T-helper 22 cell (primary cell): ENCODE results near the gene TMEM255B.
"Not testable (repeated sequence)": the region's sequence is repeated elsewhere in the genome, so short reads cannot be mapped to it uniquely, and the experiment has no call there.

Experiments
- DNase-seq: peaks from one replicate; pipeline ENCODE4 v3.0.0-alpha.2; 2020; ENCODE audit warnings: low read depth

TMEM255B gene

DNA sequence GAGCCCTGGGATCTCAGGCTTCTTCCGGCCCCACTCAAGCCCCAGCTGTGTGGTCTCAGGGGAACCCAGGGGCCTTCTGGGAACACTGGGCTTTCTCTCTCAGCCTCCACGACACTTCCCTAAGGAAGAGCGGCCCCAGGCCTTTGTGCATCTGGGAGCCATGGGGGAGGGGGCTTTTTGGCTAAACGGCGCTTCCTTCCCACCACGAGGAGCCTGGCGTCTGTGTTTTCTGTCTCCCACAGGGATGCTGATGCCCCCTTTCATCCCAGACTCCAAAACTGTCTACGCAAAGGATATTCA lies 24.2 kb upstream of the TMEM255B start:
- DNase-seq = no peak

GRCh38 chr13:113735194-113735593 lies 23.8 kb upstream of the TMEM255B start:
- DNase-seq = no peak

GRCh38 chr13:113735750-113736149 lies 23.3 kb upstream of the TMEM255B start:
- DNase-seq = no peak

DNA sequence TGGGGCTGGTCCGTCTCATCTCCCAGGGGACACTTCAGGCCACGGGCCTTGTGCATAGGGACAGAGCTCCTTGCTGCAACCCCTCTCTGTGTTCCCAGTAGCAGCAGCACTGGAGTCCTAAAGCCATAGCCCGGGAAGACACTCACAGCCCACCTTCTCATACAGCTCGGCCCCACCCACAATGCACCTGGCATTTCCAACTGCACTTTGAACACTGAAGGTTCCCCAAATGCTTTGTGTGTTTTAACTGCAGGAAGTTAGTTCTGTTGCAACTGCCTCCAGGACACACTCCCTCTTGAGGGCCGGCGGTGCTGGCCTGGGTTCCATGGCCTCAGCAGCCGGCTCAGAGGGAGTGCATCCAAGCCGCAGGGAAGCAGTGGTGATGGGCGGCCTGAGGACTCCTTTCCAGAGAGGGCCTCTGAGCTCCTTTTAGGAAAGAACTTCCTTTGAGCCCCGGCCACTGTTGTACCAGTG lies 22.7 kb upstream of the TMEM255B start:
- DNase-seq = no peak

DNA sequence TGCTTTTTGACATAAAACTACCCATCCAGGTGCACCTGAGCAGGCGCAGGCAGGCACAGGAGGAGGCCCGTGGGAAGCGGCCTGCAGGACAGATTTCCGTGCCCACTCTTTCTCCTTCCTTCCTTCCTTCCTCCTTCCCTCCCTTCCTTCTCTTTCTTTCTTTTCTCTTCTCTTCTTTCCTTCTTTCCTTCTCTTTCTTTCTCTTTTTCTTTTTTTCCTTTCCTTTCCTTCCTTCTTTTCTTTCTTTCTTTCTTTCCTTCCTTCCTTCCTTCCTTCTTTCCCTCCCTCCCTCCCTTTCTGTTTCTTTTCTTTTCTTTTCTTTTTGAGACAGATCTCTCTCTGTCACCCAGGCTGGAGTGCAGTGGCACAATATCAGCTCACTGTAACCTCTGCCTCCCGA lies 21.2 kb upstream of the TMEM255B start:
- no peak for DNase-seq

- DNase-seq = no peak
Observed at GRCh38 chr13:113739527-113740285, 19.3 kb upstream of the TMEM255B start.

GRCh38 chr13:113740286-113740556 lies 18.8 kb upstream of the TMEM255B start:
- no peak for DNase-seq

DNA sequence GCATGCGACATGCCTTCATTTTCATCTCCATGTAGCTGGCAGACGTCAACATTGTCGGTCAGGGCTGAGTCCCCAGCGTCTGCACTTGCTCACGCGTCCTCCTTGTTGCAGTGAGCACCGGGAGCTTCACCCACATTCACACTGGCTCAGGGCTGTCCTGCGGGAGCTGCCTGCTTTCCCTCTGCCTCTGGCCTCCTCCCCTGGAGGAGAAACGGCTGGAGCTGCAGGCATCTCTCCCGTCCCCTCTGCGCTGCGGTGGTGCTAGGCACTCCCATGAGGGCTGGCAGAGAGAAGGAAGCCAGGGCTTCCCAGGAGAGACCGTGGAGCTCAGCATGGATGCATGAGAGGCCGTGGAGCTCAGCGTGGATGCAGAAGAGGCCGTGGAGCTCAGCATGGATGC lies 18.4 kb upstream of the TMEM255B start:
- DNase-seq = no peak

DNA sequence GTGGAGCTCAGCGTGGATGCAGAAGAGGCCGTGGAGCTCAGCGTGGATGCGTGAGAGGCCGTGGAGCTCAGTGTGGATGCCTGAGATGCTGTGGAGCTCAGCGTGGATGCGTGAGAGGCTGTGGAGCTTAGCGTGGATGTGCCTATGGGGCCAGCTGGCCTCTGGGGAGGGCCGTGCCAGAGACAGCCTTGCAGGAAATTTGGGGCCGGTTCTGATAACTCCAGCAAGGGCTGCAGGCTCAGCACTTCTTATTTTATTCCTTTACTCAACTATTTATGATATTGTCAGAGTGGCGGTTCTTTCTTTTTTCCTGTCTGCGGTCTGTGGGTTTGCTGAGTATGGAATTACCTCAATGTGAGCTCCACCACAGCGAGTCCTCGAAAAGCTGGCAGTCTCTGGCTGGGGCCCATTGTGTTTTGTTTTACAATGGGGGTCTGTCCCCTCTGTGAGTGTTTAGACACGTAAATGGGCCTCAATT lies 17.8 kb upstream of the TMEM255B start:
- DNase-seq = no peak

GRCh38 chr13:113742000-113742441 lies 17.0 kb upstream of the TMEM255B start:
- no peak for DNase-seq

DNA sequence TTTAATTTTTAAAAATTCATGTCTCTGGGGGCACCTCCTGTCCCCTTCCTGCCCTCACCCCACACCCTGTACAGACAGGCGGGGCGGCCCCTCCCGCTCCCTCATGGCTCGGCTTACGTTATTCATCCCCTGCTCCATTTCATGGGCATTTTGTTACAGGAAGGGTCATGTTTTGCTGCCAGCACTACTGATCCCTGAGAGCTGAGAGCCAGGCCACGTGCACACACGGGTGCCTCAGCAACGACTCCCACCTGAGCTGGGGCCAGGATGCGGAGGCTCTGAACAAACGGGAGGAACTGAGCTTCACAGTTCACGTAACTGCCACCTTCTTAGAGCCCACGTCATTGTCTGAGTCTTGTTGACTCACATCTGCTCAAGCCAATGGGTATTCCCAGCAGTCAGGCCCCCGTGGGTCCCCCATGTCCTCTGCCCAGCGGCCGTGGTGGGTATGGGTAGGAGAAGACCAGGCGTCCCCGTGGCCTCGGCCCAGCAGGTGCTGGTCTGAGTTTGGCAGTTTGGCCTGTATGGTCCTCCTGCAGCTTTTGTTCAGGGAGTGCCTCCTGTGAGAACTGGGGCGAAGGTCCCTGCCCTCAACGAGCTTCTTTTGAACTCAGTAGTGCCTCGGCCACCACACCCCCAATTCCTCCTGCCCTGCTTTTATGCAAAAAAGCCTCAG lies 16.4 kb upstream of the TMEM255B start:
- no peak for DNase-seq

DNA sequence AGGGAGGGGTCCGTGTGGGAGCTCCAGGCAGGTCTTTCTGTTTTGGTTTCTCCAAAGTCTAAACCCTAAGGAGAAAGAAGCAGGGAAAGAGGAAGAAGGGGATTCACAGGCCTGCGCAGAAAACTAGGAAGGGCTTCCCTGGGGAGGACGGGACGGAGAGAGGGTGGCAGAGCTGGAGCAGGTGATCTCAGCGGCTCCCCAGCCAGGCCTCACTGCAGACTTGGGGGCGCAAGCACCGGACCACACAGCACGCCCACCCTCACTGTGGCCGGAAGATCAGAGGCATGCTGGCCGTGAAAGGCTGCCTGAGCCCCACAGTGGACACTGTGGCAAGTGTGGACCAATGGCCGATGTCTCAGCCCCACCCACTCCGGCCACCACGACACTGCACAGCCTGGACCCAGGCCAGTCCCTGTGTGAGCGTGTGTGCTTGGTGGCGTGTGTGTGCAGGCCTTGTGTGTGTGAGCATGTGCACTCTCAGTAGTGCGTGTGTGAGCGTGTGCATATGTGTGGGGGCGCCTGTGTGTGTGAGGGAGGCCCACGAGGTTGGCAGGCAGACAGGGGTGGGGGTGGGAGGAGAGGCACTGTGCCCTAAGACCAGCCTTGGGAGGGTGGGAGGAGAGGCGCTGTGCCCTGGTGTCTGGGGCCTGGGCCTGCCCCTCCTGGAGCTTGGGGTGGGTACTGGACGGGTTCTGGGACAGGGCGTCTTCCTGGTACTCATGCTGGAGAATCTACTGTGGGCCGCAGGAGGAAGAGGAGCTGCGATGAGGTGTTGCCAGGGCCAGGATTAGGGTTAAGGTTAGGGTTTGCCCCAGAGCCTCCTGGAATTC lies 15.4 kb upstream of the TMEM255B start:
- DNase-seq = no peak

DNA sequence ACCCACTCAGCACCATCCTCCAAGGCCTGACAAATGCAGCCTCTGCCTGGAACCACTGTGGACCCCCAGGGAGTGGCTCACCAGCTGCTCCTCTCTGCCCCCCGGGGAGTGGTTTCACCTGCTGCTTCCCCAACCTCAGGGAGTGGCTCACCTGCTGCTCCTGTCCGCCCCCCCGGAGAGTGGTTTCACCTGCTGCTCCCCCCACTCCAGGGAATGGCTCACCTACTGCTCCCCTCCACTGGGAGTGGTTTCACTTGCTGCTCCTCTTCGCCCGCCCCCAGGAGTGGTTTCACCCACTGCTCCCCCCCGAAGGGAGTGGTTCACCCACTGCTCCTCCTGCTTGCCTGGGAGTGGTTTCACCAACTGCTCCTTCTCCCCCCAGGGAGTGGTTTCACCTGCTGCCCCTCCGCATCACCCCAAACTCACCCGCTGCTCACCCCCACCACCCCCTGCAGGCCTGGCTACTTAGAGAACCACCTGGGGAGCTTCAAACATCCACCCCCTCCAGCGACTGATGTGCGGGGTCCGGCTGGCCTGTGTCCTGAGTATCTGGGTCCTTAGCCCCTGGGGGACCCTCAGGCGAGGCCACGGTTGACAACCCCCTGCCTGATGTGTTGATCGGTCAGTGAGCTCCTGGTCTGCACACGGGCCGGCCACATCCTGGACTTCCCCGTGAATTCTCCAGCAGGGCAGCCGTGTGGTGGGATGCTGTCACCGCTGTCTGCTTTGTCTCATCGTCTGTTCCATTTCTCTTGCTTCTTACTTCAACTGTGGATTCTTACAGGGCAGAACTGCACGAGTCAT lies 14.6 kb upstream of the TMEM255B start:
- no peak for DNase-seq

GRCh38 chr13:113745059-113745458 lies 14.0 kb upstream of the TMEM255B start:
- no peak for DNase-seq

DNA sequence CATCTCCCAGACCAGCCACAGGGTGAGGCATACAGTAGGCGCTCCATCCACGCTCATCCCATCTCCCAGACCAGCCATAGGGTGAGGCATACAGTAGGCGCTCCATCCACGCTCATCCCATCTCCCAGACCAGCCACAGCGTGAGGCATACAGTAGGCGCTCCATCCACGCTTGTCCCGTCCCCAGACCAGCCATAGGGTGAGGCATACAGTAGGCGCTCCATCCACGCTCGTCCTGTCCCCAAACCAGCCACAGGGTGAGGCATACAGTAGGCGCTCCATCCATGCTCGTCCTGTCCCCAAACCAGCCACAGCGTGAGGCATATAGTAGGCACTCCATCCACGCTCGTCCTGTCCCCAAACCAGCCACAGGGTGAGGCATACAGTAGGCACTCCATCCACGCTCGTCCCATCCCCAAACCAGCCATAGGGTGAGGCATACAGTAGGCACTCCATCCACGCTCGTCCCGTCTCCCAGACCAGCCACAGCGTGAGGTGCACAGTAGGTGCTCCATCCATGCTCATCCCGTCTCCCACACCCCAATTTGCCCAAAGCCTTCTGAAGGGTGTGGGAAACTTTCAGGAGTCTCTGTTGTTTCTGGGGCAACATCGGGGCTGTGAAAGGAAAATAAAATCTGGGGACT lies 13.4 kb upstream of the TMEM255B start:
- DNase-seq = not testable (repeated sequence)

- DNase-seq = no peak
Observed at GRCh38 chr13:113746143-113746525, 12.9 kb upstream of the TMEM255B start.

- no peak for DNase-seq
Observed at GRCh38 chr13:113746671-113747070, 12.4 kb upstream of the TMEM255B start.

DNA sequence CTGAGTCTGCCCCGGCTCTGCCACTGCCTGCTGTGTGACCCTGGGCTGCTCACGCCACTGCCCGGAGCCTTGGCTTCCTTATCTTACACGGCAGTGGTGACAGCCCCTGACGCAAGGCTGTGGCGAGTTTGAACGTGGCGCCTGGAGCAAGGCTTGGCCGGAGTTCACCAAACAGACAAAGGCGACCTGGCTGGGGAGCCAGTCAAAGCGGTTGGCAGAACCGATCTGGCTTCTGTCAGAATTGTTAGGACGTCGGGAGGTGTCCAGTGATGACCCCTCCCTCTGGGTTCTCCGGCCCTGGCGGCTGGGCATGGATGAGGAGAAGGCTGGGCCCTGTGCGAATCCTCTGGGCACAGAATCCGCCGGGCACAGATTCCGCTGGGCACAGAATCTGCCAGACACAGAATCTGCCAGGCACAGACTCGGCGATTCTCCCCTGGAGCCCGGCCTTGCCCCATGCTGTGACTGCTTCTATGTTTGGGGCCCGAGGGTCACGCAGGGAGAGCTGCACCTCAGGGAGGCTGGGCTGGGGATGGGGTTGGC lies 11.7 kb upstream of the TMEM255B start:
- DNase-seq = no peak

- DNase-seq = no peak
Observed at GRCh38 chr13:113748101-113748861, 10.7 kb upstream of the TMEM255B start.

DNA sequence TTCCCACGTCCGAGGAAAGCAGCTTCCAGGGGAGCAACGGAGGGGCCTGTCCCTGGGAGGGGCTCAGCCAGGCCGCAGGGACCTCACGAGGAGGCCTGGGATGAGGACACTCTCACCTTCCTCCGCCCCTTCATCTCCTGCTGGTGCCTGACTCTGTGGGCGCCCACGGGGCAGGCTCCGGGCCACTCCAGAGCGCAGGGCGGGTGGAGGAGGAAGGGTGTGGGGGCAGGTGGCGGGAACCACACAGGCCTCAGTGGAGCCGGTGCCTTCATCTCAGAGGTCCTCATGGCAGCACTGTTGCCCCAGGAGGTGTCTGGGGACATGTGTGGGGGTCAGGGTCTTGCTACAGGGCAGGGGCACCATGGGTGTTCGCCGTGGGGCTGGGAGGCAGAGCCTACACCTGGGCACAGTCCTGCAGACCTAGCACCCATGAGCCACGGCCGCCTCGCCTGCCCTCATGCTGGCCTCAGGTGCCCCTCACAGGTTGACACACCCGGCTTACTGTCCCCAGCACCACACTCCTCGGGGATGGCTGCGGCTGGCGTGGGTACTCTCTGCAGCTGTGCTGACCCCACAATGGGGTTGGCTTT lies 10.1 kb upstream of the TMEM255B start:
- DNase-seq = no peak
